BJ (cell line): ENCODE data around the gene OSCP1. TPM values are rescaled to one million over a fixed set of nuclear protein-coding genes. Genes with fewer than 3 reads are reported as not detected.

ENCODE experiments used
- CTCF ChIA-PET: fragments of 350-600 bp; formaldehyde crosslinking; extraction: SDS; loops from one replicate; lab custom pipeline; 2021; ENCODE audit warnings: antibody characterized with exemption, inconsistent platforms; lab: Yijun Ruan, JAX
- POLR2A ChIA-PET: fragments of 300-600 bp; sonication (Branson Sonifier 250); formaldehyde crosslinking; extraction: SDS; loops from one replicate; lab custom pipeline; 2021; ENCODE audit warnings: antibody characterized with exemption; lab: Charles Lee
- DNase-seq: peaks from one replicate; pipeline ENCODE4 v3.0.0-alpha.2; 2011; ENCODE audit warnings: low read depth
- H3K27me3 ChIP-seq: 2 replicates; pipeline ENCODE4 v1.6.0; 2011; ENCODE audit warnings: low read length; ENCODE audit not compliant: control insufficient read depth, insufficient read depth
- H3K36me3 ChIP-seq: 2 replicates; pipeline ENCODE4 v1.5.1; 2011; ENCODE audit warnings: low read length; ENCODE audit not compliant: control insufficient read depth, insufficient read depth
- H3K4me3 ChIP-seq: 2 replicates; pipeline ENCODE4 v1.5.1; 2011; ENCODE audit warnings: low read depth, mild to moderate bottlenecking, control low read depth, low read length
- CTCF ChIP-seq: IDR thresholded peaks from 2 replicates; pipeline ENCODE4 v1.5.1; 2011; ENCODE audit warnings: low read depth, mild to moderate bottlenecking, control low read depth, inconsistent platforms, low read length, moderate library complexity; ENCODE audit not compliant: insufficient read depth
- polyA plus RNA-seq: library from polyadenylated mRNA; depleted of rRNA; stranded (reverse); fragments of >200 nt; gene quantifications from 2 replicates; pipeline ENCODE4 v1.2.3, GENCODE V29; 2011

OSCP1 gene
- polyA plus RNA-seq, 1 experiment, result 11.5 TPM

- TF ChIP-seq CTCF, result no peak
Measured at GRCh38 chr1:36386265-36387140, 63.7 kb downstream of the OSCP1 start.

GRCh38 chr1:36385410-36386264 lies 64.6 kb downstream of the OSCP1 start, which contains the start of gene STK40:
STK40 (minus strand) TSS chr1:36385924; CDS start chr1:36361332, 24,592 bp downstream.
- TF ChIP-seq CTCF, result no peak
- ChIA-PET POLR2A (interaction anchor here (0.7 to 1.9 kb wide), 3 partner anchors 12 to 19 kb away, joined by 4 to 12 read pairs (median 6); partner anchors contain the start of gene LSM10), CTCF (interaction anchor here (0.9 to 2.8 kb wide), 8 partner anchors 17 to 236 kb away, joined by 3 to 14 read pairs (median 5); partner anchors contain the start of gene TRAPPC3)
- peak; percentile 93 for DNase-seq
- H3K4me3 ChIP-seq, result peak within 1 kb of the TSS; percentile 85
- H3K27me3 ChIP-seq, result no peaks in the 10 kb centered on the region
- H3K36me3 ChIP-seq, result no peaks in the 10 kb centered on the region; the same call in 1 of the 2 replicates

More at GRCh38 chr1:36386265-36387140, 63.7 kb downstream of the OSCP1 start:
- Histone ChIP-seq H3K27me3 (no peaks in the 10 kb centered on the region), H3K4me3 (peak overlapping the region; percentile 44), H3K36me3 (peaks cover 4% of the 10 kb centered on the region)
- DNase-seq, result peak; percentile 99
- ChIA-PET POLR2A (interaction anchor here (0.7 to 1.9 kb wide), 5 partner anchors 11 to 44 kb away, joined by 4 to 12 read pairs (median 6); partner anchors contain the start of gene LSM10), CTCF (interaction anchor here (0.6 to 2.0 kb wide), 8 partner anchors 14 to 237 kb away, joined by 3 to 14 read pairs (median 4); partner anchors contain the start of gene TRAPPC3)

- no peak for TF ChIP-seq CTCF
- CTCF ChIA-PET, result interaction anchor here (0.9 to 2.8 kb wide), 2 partner anchors 39 to 42 kb away, joined by 3 to 13 read pairs; no protein-coding TSS in a partner anchor
Measured at GRCh38 chr1:36384542-36385409, 65.5 kb downstream of the OSCP1 start.

GRCh38 chr1:36383240-36383639 lies 67.0 kb downstream of the OSCP1 start:
- DNase-seq, result no peak
- ChIA-PET CTCF (interaction anchor here (2.8 to 3.8 kb wide), 2 partner anchors 15 to 41 kb away, joined by 13 to 22 read pairs; no protein-coding TSS in a partner anchor), POLR2A (no interaction called here)
- Histone ChIP-seq H3K36me3 (peaks cover 2% of the 10 kb centered on the region; the same call in 1 of the 2 replicates), H3K27me3 (no peaks in the 10 kb centered on the region), H3K4me3 (no peak overlapping the region)
- TF ChIP-seq CTCF, result no peak

More at GRCh38 chr1:36384542-36385409, 65.5 kb downstream of the OSCP1 start:
- Histone ChIP-seq H3K4me3 (peak overlapping the region; percentile 85), H3K36me3 (peaks cover 2% of the 10 kb centered on the region; the same call in 1 of the 2 replicates), H3K27me3 (no peaks in the 10 kb centered on the region)
- POLR2A ChIA-PET, result no interaction called here
- no peak for DNase-seq
